ENCODE results near the gene ARHGDIG.

Gene ARHGDIG

GRCh38 chr16:280005-280460 lies 358 bp upstream of the ARHGDIG start:
- Histone ChIP-seq H3K9me3 (replicated peaks in 1 of 2; ENCODE audit: control insufficient read depth in 2 of 2, insufficient read depth in 1 of 2, low read depth in 1 of 2, low read length in 2 of 2) (peaks cover 0 to 4% of the 10 kb centered on the region in 2 donors), H3K27me3 (ENCODE audit: control insufficient read depth in 3 of 3, insufficient read depth in 3 of 3, low read depth in 1 of 3, low read length in 3 of 3) (peaks cover 2 to 63% (median 50%) of the 10 kb centered on the region in 3 experiments), H3K23ac (ENCODE audit: low read depth, low read length, poor library complexity) (peak overlapping the region; percentile 89), H3K4ac (ENCODE audit: low read length) (no peak overlapping the region), H3K4me2 (ENCODE audit: insufficient read depth, low read length, poor library complexity, severe bottlenecking) (peak overlapping the region; percentile 98), H3K4me1 (ENCODE audit: control insufficient read depth in 2 of 2, insufficient read depth in 1 of 2, low read depth in 1 of 2, low read length in 2 of 2) (peaks cover 2 to 5% of the 10 kb centered on the region in 2 donors), H4K91ac (ENCODE audit: low read depth, low read length, poor library complexity) (no peak overlapping the region), H2BK12ac (ENCODE audit: low read length) (peak overlapping the region; percentile 16), H2BK120ac (ENCODE audit: low read depth, low read length) (no peak overlapping the region), H2AFZ (ENCODE audit: low read length) (peak overlapping the region; percentile 40), H3K9ac (ENCODE audit: low read depth, low read length, poor library complexity) (no peak overlapping the region), H3K18ac (ENCODE audit: low read length) (peak overlapping the region; percentile 80), H3K14ac (ENCODE audit: low read length) (no peak overlapping the region), H3K79me1 (ENCODE audit: low read depth, low read length) (no peaks in the 10 kb centered on the region), H3K27ac (replicated peaks; ENCODE audit: low read length) (no peak overlapping the region), H3K36me3 (replicated peaks in 1 of 2; ENCODE audit: control insufficient read depth in 2 of 2, insufficient read depth in 2 of 2, low read length in 2 of 2) (no peaks in the 10 kb centered on the region), H4K8ac (ENCODE audit: low read depth, low read length) (no peak overlapping the region), H2AK5ac (ENCODE audit: low read depth, low read length) (peak overlapping the region; percentile 90), H3K4me3 (ENCODE audit: low read length in 2 of 2) (peak overlapping the region; percentile 15 to 75), H2BK15ac (ENCODE audit: low read length) (no peak overlapping the region), H2BK5ac (ENCODE audit: low read length) (no peak overlapping the region)
- WGBS, 2 donors (ENCODE audit: extremely low coverage in 2 of 2, insufficient read length in 2 of 2, insufficient replicate concordance in 1 of 2), result no CpG with 5 or more reads among the region's 47 CpGs
- no peak for DNase-seq (ENCODE audit: low spot score)

- peak overlapping the region; percentile 70 for H2AK5ac ChIP-seq (ENCODE audit: low read depth, low read length)
- H3K4me3 ChIP-seq (ENCODE audit: low read length in 2 of 2), result peak overlapping the region; percentile 37 to 79
- H3K23ac ChIP-seq (ENCODE audit: low read depth, low read length, poor library complexity), result peak overlapping the region; percentile 96
- peak overlapping the region; percentile 71 for H3K18ac ChIP-seq (ENCODE audit: low read length)
- H3K36me3 ChIP-seq (replicated peaks in 1 of 2; ENCODE audit: control insufficient read depth in 2 of 2, insufficient read depth in 2 of 2, low read length in 2 of 2), result no peaks in the 10 kb centered on the region
- H2BK15ac ChIP-seq (ENCODE audit: low read length), result peak overlapping the region; percentile 81
- H3K4me1 ChIP-seq (ENCODE audit: control insufficient read depth in 2 of 2, insufficient read depth in 1 of 2, low read depth in 1 of 2, low read length in 2 of 2), result peaks cover 0 to 2% of the 10 kb centered on the region in 2 donors
- no peak for DNase-seq (ENCODE audit: low spot score)
- H3K4ac ChIP-seq (ENCODE audit: low read length), result no peak overlapping the region
- peak overlapping the region; percentile 66 for H2BK5ac ChIP-seq (ENCODE audit: low read length)
- WGBS, 2 donors (ENCODE audit: extremely low coverage in 2 of 2, insufficient read length in 2 of 2, insufficient replicate concordance in 1 of 2), result no CpG with 5 or more reads among the region's 27 CpGs
- no peak overlapping the region for H3K27ac ChIP-seq (replicated peaks; ENCODE audit: low read length)
- peak overlapping the region; percentile 98 for H3K4me2 ChIP-seq (ENCODE audit: insufficient read depth, low read length, poor library complexity, severe bottlenecking)
- H3K14ac ChIP-seq (ENCODE audit: low read length), result peak overlapping the region; percentile 21
- H3K9me3 ChIP-seq (replicated peaks in 1 of 2; ENCODE audit: control insufficient read depth in 2 of 2, insufficient read depth in 1 of 2, low read depth in 1 of 2, low read length in 2 of 2), result peaks cover 0 to 5% of the 10 kb centered on the region in 2 donors
- H3K27me3 ChIP-seq (ENCODE audit: control insufficient read depth in 3 of 3, insufficient read depth in 3 of 3, low read depth in 1 of 3, low read length in 3 of 3), result peaks cover 2 to 56% (median 42%) of the 10 kb centered on the region in 3 experiments
- no peak overlapping the region for H3K9ac ChIP-seq (ENCODE audit: low read depth, low read length, poor library complexity)
- H2BK12ac ChIP-seq (ENCODE audit: low read length), result peak overlapping the region; percentile 58
- no peak overlapping the region for H4K91ac ChIP-seq (ENCODE audit: low read depth, low read length, poor library complexity)
- peak overlapping the region; percentile 91 for H2AFZ ChIP-seq (ENCODE audit: low read length)
- no peak overlapping the region for H4K8ac ChIP-seq (ENCODE audit: low read depth, low read length)
- H2BK120ac ChIP-seq (ENCODE audit: low read depth, low read length), result no peak overlapping the region
- no peaks in the 10 kb centered on the region for H3K79me1 ChIP-seq (ENCODE audit: low read depth, low read length)
These were observed 734 bp downstream of the ARHGDIG start for GRCh38 chr16:280991-281659.

GRCh38 chr16:281660-282255 lies 1.4 kb downstream of the ARHGDIG start:
- H3K4me3 ChIP-seq (ENCODE audit: low read length in 2 of 2), result no peak overlapping the region
- peak overlapping the region; percentile 71 for H3K18ac ChIP-seq (ENCODE audit: low read length)
- H3K4me2 ChIP-seq (ENCODE audit: insufficient read depth, low read length, poor library complexity, severe bottlenecking), result no peak overlapping the region
- H2BK15ac ChIP-seq (ENCODE audit: low read length), result no peak overlapping the region
- peaks cover 5% of the 10 kb centered on the region in 2 donors for H3K36me3 ChIP-seq (replicated peaks in 1 of 2; ENCODE audit: control insufficient read depth in 2 of 2, insufficient read depth in 2 of 2, low read length in 2 of 2)
- H3K23ac ChIP-seq (ENCODE audit: low read depth, low read length, poor library complexity), result peak overlapping the region; percentile 96
- no peak overlapping the region for H4K8ac ChIP-seq (ENCODE audit: low read depth, low read length)
- H3K9ac ChIP-seq (ENCODE audit: low read depth, low read length, poor library complexity), result peak overlapping the region; percentile 44
- H3K9me3 ChIP-seq (replicated peaks in 1 of 2; ENCODE audit: control insufficient read depth in 2 of 2, insufficient read depth in 1 of 2, low read depth in 1 of 2, low read length in 2 of 2), result peaks cover 5 to 10% of the 10 kb centered on the region in 2 donors
- peak overlapping the region; percentile 66 for H2BK5ac ChIP-seq (ENCODE audit: low read length)
- H3K27me3 ChIP-seq (ENCODE audit: control insufficient read depth in 3 of 3, insufficient read depth in 3 of 3, low read depth in 1 of 3, low read length in 3 of 3), result peaks cover 2 to 50% (median 36%) of the 10 kb centered on the region in 3 experiments
- peak overlapping the region; percentile 21 for H3K14ac ChIP-seq (ENCODE audit: low read length)
- no peak overlapping the region for H2AFZ ChIP-seq (ENCODE audit: low read length)
- WGBS, 2 donors (ENCODE audit: extremely low coverage in 2 of 2, insufficient read length in 2 of 2, insufficient replicate concordance in 1 of 2), result no CpG with 5 or more reads among the region's 25 CpGs
- no peak overlapping the region for H3K27ac ChIP-seq (replicated peaks; ENCODE audit: low read length)
- no peak overlapping the region for H3K4ac ChIP-seq (ENCODE audit: low read length)
- H2BK120ac ChIP-seq (ENCODE audit: low read depth, low read length), result no peak overlapping the region
- H2AK5ac ChIP-seq (ENCODE audit: low read depth, low read length), result peak overlapping the region; percentile 75
- no peaks in the 10 kb centered on the region for H3K4me1 ChIP-seq (ENCODE audit: control insufficient read depth in 2 of 2, insufficient read depth in 1 of 2, low read depth in 1 of 2, low read length in 2 of 2)
- H2BK12ac ChIP-seq (ENCODE audit: low read length), result peak overlapping the region; percentile 58
- DNase-seq (ENCODE audit: low spot score), result no peak
- no peak overlapping the region for H4K91ac ChIP-seq (ENCODE audit: low read depth, low read length, poor library complexity)
- H3K79me1 ChIP-seq (ENCODE audit: low read depth, low read length), result no peaks in the 10 kb centered on the region

- H3K4me3 ChIP-seq (ENCODE audit: low read length in 2 of 2), result no peak overlapping the region
- no peak overlapping the region for H2BK120ac ChIP-seq (ENCODE audit: low read depth, low read length)
These were observed 2.1 kb downstream of the ARHGDIG start for GRCh38 chr16:282491-282890.

More at GRCh38 chr16:282491-282890, 2.1 kb downstream of the ARHGDIG start:
- no peak overlapping the region for H3K14ac ChIP-seq (ENCODE audit: low read length)
- no peak overlapping the region for H2BK15ac ChIP-seq (ENCODE audit: low read length)
- no peak overlapping the region for H3K18ac ChIP-seq (ENCODE audit: low read length)
- no peak overlapping the region for H4K8ac ChIP-seq (ENCODE audit: low read depth, low read length)
- no peak overlapping the region for H4K91ac ChIP-seq (ENCODE audit: low read depth, low read length, poor library complexity)
- H2BK12ac ChIP-seq (ENCODE audit: low read length), result no peak overlapping the region
- H3K4ac ChIP-seq (ENCODE audit: low read length), result no peak overlapping the region
- H3K27ac ChIP-seq (replicated peaks; ENCODE audit: low read length), result no peak overlapping the region
- no peak for DNase-seq (ENCODE audit: low spot score)
- peak overlapping the region; percentile 66 for H2BK5ac ChIP-seq (ENCODE audit: low read length)
- no peak overlapping the region for H2AFZ ChIP-seq (ENCODE audit: low read length)
- peaks cover 2 to 46% (median 35%) of the 10 kb centered on the region in 3 experiments for H3K27me3 ChIP-seq (ENCODE audit: control insufficient read depth in 3 of 3, insufficient read depth in 3 of 3, low read depth in 1 of 3, low read length in 3 of 3)
- H3K4me1 ChIP-seq (ENCODE audit: control insufficient read depth in 2 of 2, insufficient read depth in 1 of 2, low read depth in 1 of 2, low read length in 2 of 2), result no peaks in the 10 kb centered on the region
- peak overlapping the region; percentile 28 for H2AK5ac ChIP-seq (ENCODE audit: low read depth, low read length)
- WGBS, 2 donors (ENCODE audit: extremely low coverage in 2 of 2, insufficient read length in 2 of 2, insufficient replicate concordance in 1 of 2), result no CpG with 5 or more reads among the region's 22 CpGs
- no peak overlapping the region for H3K9ac ChIP-seq (ENCODE audit: low read depth, low read length, poor library complexity)
- H3K4me2 ChIP-seq (ENCODE audit: insufficient read depth, low read length, poor library complexity, severe bottlenecking), result no peak overlapping the region
- peaks cover 7 to 12% of the 10 kb centered on the region in 2 donors for H3K36me3 ChIP-seq (replicated peaks in 1 of 2; ENCODE audit: control insufficient read depth in 2 of 2, insufficient read depth in 2 of 2, low read length in 2 of 2)
- H3K9me3 ChIP-seq (replicated peaks in 1 of 2; ENCODE audit: control insufficient read depth in 2 of 2, insufficient read depth in 1 of 2, low read depth in 1 of 2, low read length in 2 of 2), result peaks cover 5 to 10% of the 10 kb centered on the region in 2 donors
- no peak overlapping the region for H3K23ac ChIP-seq (ENCODE audit: low read depth, low read length, poor library complexity)
- no peaks in the 10 kb centered on the region for H3K79me1 ChIP-seq (ENCODE audit: low read depth, low read length)
